Heart left ventricle (tissue), 16 donors: ENCODE measurements around the gene ZNF408. TPM values are rescaled to one million over a fixed set of nuclear protein-coding genes. Genes with fewer than 3 reads are reported as not detected.
A peak's percentile ranks its signal among the peaks of the same experiment; 100 is the strongest.

Experiments
- ATAC-seq, 4 donors: fragments of 200-7000 bp; cut with Tn5 transposase; one replicate each; pipeline ENCODE4 v1.9.1; 2020 to 2022; ENCODE audit warnings: moderate library complexity in 4 of 4, mild to moderate bottlenecking in 3 of 4, moderate number of reproducible peaks in 1 of 4
- DNase-seq, 5 donors: peaks; one replicate each; pipeline ENCODE4 v3.0.0-alpha.2; 2020
- H3K27ac ChIP-seq, 12 donors: fragments of 200-600 bp; sonication (generic) in 4 of 12; one replicate each; pipeline versions ENCODE4 v1.5.0 to v1.8.0; 2016 to 2022; ENCODE audit warnings: mild to moderate bottlenecking in 2 of 12
- H3K27me3 ChIP-seq, 9 donors: fragments of 200-600 bp; sonication (generic) in 2 of 9; one replicate each; pipeline versions ENCODE4 v1.5.1 to v1.8.0; 2016 to 2022; ENCODE audit warnings: mild to moderate bottlenecking in 3 of 9
- H3K36me3 ChIP-seq, 9 donors: fragments of 200-600 bp; sonication (generic) in 2 of 9; one replicate each; pipeline versions ENCODE4 v1.5.0 to v1.8.0; 2018 to 2022; ENCODE audit warnings: mild to moderate bottlenecking in 2 of 9
- H3K4me1 ChIP-seq, 12 donors: fragments of 200-600 bp; sonication (generic) in 4 of 12; one replicate each; pipeline versions ENCODE4 v1.5.0 to v1.8.0; 2016 to 2022; ENCODE audit warnings: mild to moderate bottlenecking in 3 of 12
- H3K4me3 ChIP-seq, 12 donors: fragments of 200-600 bp; sonication (generic) in 4 of 12; one replicate each; pipeline versions ENCODE4 v1.5.0 to v1.8.0; 2017 to 2022; ENCODE audit warnings: mild to moderate bottlenecking in 9 of 12, moderate library complexity in 4 of 12
- H3K9me3 ChIP-seq, 12 donors: fragments of 200-600 bp; sonication (generic) in 4 of 12; one replicate each; pipeline versions ENCODE4 v1.5.0 to v1.8.0; 2016 to 2022; ENCODE audit warnings: mild to moderate bottlenecking in 1 of 12
- POLR2A ChIP-seq, 2 donors: fragments of 450-650 bp; IDR thresholded peaks; one replicate each; pipeline ENCODE4 v1.6.1; 2017; ENCODE audit warnings: antibody characterized with exemption in 2 of 2, mild to moderate bottlenecking in 2 of 2, moderate library complexity in 2 of 2
- WGBS, 4 donors: extraction: QIAGEN DNeasy Blood & Tissue Kit in 2 of 4; methylation state at CpG; one replicate each; pipeline versions ENCODE4 v1.1.5 to v1.1.7; 2013 to 2018; 5-methylcytosine and 5-hydroxymethylcytosine counted together
- intact Hi-C, 10 donors: fragments of 100-400 bp; cut with DNase I; formaldehyde crosslinking; loops; one replicate each; pipeline versions ENCODE4 v1.11.1 to v1.14.2; 2022
- microRNA-seq, 4 donors: library from miRNA; unstranded; fragments of <30 nt; microRNA quantifications; one replicate each; pipeline versions ENCODE4 to v1.2.0, GENCODE V29; 2017 to 2020
- polyA plus RNA-seq, 2 donors: library from polyadenylated mRNA; stranded (reverse); fragments of 200-250 nt; gene quantifications; one replicate each; pipeline ENCODE4 v1.2.3, GENCODE V29; 2013
- total RNA-seq, 9 donors: library from RNA; depleted of rRNA in 2 of 9; stranded (reverse); fragments of >200 nt in 2 of 9; fragmentation: NEBNext Ultra II Directional in 3 of 9; extraction: Animal tissue kit (Norgen Biotek cat#: 25700) in 3 of 9; gene quantifications; one replicate each; pipeline versions ENCODE4 v1.1.0 to v1.2.4, GENCODE V29; 2016 to 2023
- TF ChIP-seq, protein P1 (sequence below), 12 donors: fragments of 200-600 bp; sonication (generic) in 4 of 12; IDR thresholded peaks; one replicate each; pipeline versions ENCODE4 v1.5.0 to v1.8.0; 2018 to 2022; ENCODE audit warnings: antibody characterized with exemption in 12 of 12, mild to moderate bottlenecking in 5 of 12
- donor health status: ischemic (EF 13 %, LVEDD 7.1; RV severe dilation, severe dysfunction).
- donor health status: healthy with polysubstance abuse.
- donor health status: DM: no; HTN: yes; CAD: no.
- donor health status: DM: no; HTN: no; CAD: no.
- donor health status: ischemic (EF 25% LVEDD 6.9; RV normal size, moderate dysfunction).
- donor health status: ischemic (EF 25% LVEDD 5.7; RV mildly dilated, moderate dysfunction).
- donor health status: healthy.
- donor health status: DM: yes; HTN: yes; CAD: no.
- donor health status: ischemic (EF 35%, LVEDD 5.7; RV mildly dilated, moderate dysfunction).
- donor health status: nonischemic (EF 11% LVEDD 7.7; RV severe dilation, severe dysfunction).
- donor health status: DM: yes; HTN: yes; CAD: no.
- donor health status: PGD.
- donor health status: ischemic (EF 29% LVEDD 5.4; RV normal size, mild dysfunction).
- donor health status: nonischemic (EF 23%, LVEDD 6.1; RV moderate dilation, normal function).

The ZNF408 gene
- total and polyA plus RNA-seq, 11 donors = 5.3 to 10.0 (median 7.1) TPM

DNA sequence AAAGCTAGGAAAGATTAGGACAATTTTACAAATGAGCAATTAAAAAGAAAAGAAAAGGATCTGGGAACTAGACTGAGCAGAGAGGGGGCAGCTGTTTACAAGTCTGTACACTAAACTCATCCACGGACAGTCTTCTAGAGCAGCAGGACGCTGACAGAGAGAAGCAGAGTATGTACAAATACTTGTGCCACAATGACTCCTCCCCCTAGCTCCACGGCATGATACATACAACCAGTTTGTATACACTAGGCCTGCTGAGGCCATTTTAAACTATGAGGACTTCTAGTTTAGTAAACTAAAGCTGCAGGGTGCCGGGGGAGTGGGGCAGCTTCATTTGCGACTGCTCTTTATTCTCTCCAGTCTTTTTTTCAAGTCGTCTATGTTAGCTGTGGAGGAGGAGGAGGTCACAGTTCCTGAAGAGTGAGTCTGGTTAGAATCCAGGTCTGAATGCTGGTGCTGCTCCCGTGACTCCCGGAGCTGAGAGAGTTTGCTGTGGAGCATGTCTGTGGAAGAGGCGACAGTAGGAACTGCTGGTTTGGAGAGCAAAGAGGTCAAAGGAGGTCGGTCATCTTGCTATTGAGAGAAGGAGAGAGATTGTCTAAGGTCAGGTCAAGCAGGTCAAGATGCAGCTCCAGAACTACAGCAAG, 43.0 kb downstream of the ZNF408 start:
- Histone ChIP-seq H3K4me1 (peaks cover 0 to 6% (median 0%) of the 10 kb centered on the region in 12 donors), H3K27ac (peak overlapping the region in 2 of 12 donors; percentile 7 to 18), H3K27me3 (no peaks in the 10 kb centered on the region), H3K36me3 (peaks cover 2 to 83% (median 78%) of the 10 kb centered on the region in 9 donors), H3K4me3 (no peak overlapping the region), H3K9me3 (no peaks in the 10 kb centered on the region)
- intact Hi-C loops = loop anchor here in 1 of 10 donors (5.0 kb wide), 1 partner anchor 33 kb away; no protein-coding TSS in a partner anchor
- TF ChIP-seq, protein P1, sequence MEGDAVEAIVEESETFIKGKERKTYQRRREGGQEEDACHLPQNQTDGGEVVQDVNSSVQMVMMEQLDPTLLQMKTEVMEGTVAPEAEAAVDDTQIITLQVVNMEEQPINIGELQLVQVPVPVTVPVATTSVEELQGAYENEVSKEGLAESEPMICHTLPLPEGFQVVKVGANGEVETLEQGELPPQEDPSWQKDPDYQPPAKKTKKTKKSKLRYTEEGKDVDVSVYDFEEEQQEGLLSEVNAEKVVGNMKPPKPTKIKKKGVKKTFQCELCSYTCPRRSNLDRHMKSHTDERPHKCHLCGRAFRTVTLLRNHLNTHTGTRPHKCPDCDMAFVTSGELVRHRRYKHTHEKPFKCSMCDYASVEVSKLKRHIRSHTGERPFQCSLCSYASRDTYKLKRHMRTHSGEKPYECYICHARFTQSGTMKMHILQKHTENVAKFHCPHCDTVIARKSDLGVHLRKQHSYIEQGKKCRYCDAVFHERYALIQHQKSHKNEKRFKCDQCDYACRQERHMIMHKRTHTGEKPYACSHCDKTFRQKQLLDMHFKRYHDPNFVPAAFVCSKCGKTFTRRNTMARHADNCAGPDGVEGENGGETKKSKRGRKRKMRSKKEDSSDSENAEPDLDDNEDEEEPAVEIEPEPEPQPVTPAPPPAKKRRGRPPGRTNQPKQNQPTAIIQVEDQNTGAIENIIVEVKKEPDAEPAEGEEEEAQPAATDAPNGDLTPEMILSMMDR (IDR thresholded peaks at IDR 0.05) = no peak
- TF ChIP-seq POLR2A (IDR thresholded peaks at IDR 0.05) = no peak
- no peak for DNase-seq
- WGBS, 4 donors = 74 to 86% (median 83%) methylated on average over 10 of the region's 10 CpGs
- ATAC-seq = peak in 1 of 4 donors; percentile 24

DNA sequence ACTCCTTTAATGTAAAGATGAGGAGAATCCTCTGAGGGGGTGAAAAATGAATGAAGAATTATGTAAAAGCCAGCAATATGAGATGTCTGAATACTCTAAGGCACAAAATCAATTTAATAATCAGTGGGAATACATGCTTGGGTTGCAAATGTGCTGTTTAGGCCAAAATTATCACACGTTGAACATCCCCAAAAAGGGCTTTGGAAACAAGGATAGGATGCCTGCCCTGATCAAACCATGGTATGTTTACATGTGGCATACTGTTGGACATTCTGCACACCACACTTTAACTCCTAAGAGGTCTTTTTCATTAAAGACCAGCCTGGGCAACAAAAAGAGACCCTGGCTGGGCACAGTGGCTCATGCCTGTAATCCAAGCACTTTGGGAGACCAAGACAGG, 44.5 kb downstream of the ZNF408 start:
- intact Hi-C loops = no loop called here
- 77 to 91% (median 88%) methylated on average over 1 of the region's 1 CpG for WGBS, 4 donors
- ATAC-seq = no peak

DNA sequence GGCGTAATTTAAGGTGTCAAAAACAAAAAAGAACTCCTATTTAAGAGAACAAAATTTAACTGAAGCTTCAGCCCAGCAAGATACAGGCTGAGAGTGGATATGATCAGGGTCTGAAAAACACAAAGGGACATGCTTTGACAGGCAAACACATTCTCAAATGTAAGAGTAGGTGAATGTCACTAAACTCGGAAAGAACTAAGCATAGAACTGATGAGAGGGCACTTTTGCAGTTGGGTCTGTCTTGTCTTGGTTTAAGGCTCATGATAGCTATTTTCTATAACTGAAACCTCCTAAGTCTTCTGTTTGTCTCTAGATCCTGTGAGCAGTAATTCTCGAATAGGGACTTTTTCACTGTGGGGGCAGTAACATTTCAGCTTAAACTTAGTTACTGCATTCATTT, 45.2 kb downstream of the ZNF408 start:
- WGBS, 4 donors = 92 to 97% (median 95%) methylated on average over 3 of the region's 3 CpGs
- intact Hi-C loops = no loop called here

More for the DNA sequence above, 44.5 kb downstream of the ZNF408 start:
- Histone ChIP-seq H3K9me3 (no peaks in the 10 kb centered on the region), H3K27me3 (no peaks in the 10 kb centered on the region), H3K4me3 (no peak overlapping the region), H3K27ac (no peak overlapping the region), H3K4me1 (peaks cover 0 to 6% (median 0%) of the 10 kb centered on the region in 12 donors), H3K36me3 (peaks cover 2 to 98% (median 93%) of the 10 kb centered on the region in 9 donors)
- no peak for DNase-seq
- TF ChIP-seq, protein P1 (IDR thresholded peaks at IDR 0.05) = no peak
- TF ChIP-seq POLR2A (IDR thresholded peaks at IDR 0.05) = no peak

DNA sequence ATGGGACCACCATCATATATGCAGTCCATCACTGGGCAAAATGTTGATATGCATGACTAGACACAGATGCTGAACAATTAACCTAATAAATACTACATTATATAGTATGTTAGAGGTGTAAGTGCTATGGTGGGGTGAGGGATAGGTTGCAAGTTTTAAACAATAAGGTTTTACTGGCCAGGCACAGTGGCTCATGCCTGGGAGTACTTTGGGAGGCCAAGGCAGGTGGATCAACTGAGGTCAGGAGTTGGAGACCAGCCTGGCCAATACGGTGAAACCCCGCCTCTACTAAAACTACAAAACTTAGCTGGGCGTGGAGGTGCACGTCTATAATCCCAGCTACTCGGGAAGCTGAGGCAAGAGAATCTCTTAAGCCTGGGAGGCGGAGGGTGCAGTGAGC, 46.3 kb downstream of the ZNF408 start:
- Histone ChIP-seq H3K36me3 (peaks cover 2 to 100% (median 98%) of the 10 kb centered on the region in 9 donors), H3K4me3 (no peak overlapping the region), H3K27ac (no peak overlapping the region), H3K4me1 (no peaks in the 10 kb centered on the region), H3K27me3 (no peaks in the 10 kb centered on the region), H3K9me3 (no peaks in the 10 kb centered on the region)
- DNase-seq (no peak), ATAC-seq (no peak)
- intact Hi-C loops = no loop called here
- TF ChIP-seq, protein P1 (IDR thresholded peaks at IDR 0.05) = no peak
- TF ChIP-seq POLR2A (IDR thresholded peaks at IDR 0.05) = no peak
- WGBS, 4 donors = 94 to 97% (median 96%) methylated on average over 6 of the region's 6 CpGs

More for the DNA sequence above, 45.2 kb downstream of the ZNF408 start:
- TF ChIP-seq, protein P1 (IDR thresholded peaks at IDR 0.05) = no peak
- TF ChIP-seq POLR2A (IDR thresholded peaks at IDR 0.05) = no peak
- ATAC-seq (no peak), DNase-seq (no peak)
- no peaks in the 10 kb centered on the region for H3K27me3 ChIP-seq
- peaks cover 2 to 100% (median 99%) of the 10 kb centered on the region in 9 donors for H3K36me3 ChIP-seq
- H3K9me3 ChIP-seq = no peaks in the 10 kb centered on the region
- H3K27ac ChIP-seq = no peak overlapping the region
- peaks cover 0 to 6% (median 0%) of the 10 kb centered on the region in 12 donors for H3K4me1 ChIP-seq
- H3K4me3 ChIP-seq = no peak overlapping the region

Small RNA genes lying within 50 kb of the gene (microRNA-seq; reads per million reads assigned to microRNA genes)
- gene MIR5582 = 0 to 0.60 (median 0.13) reads per million in 4 donors

Other genes starting within 250 kb of the ZNF408 start
- 10 to 100 TPM; 13.3 to 23.5 (median 16.7) TPM for gene AMBRA1, start 107.0 kb upstream of the ZNF408 start, total RNA-seq
- gene AMBRA1, start 107.0 kb upstream of the ZNF408 start, polyA plus RNA-seq = 10 to 100 TPM in 1 of 2 donors, 1 to 10 TPM in 1; 5.6 to 11.0 TPM
- 1 to 10 TPM; 2.5 to 4.5 (median 3.5) TPM for gene HARBI1, start 83.8 kb upstream of the ZNF408 start, total RNA-seq
- 1 to 10 TPM; 2.1 to 3.8 TPM for gene HARBI1, start 83.8 kb upstream of the ZNF408 start, polyA plus RNA-seq
- 10 to 100 TPM; 38.8 to 74.8 (median 48.7) TPM for gene ATG13, start 83.5 kb upstream of the ZNF408 start, total RNA-seq
- gene ATG13, start 83.5 kb upstream of the ZNF408 start, polyA plus RNA-seq = 10 to 100 TPM; 26.7 to 50.7 TPM
- 100 to 1,000 TPM in 4 of 9 donors, 10 to 100 TPM in 5; 57.5 to 309 (median 78.9) TPM for gene ARHGAP1, start 412 bp upstream of the ZNF408 start, total RNA-seq
- gene ARHGAP1, start 412 bp upstream of the ZNF408 start, polyA plus RNA-seq = 10 to 100 TPM; 38.8 to 58.0 TPM
- gene F2, start 18.2 kb downstream of the ZNF408 start, total RNA-seq = under 1 TPM in 2 of 9 donors, not detected in 7; 0.17 to 0.18 TPM
- under 1 TPM in 1 of 2 donors, not detected in 1; 0.08 TPM for gene F2, start 18.2 kb downstream of the ZNF408 start, polyA plus RNA-seq
- 100 to 1,000 TPM in 1 of 9 donors, 10 to 100 TPM in 8; 41.7 to 108 (median 76.0) TPM for gene CKAP5, start 145.2 kb downstream of the ZNF408 start, total RNA-seq
- 10 to 100 TPM; 12.3 to 27.4 TPM for gene CKAP5, start 145.2 kb downstream of the ZNF408 start, polyA plus RNA-seq
- gene LRP4, start 217.5 kb downstream of the ZNF408 start, total RNA-seq = 10 to 100 TPM; 14.9 to 29.1 (median 20.0) TPM
- gene LRP4, start 217.5 kb downstream of the ZNF408 start, polyA plus RNA-seq = 10 to 100 TPM in 1 of 2 donors, 1 to 10 TPM in 1; 9.1 to 16.3 TPM
- gene CSTPP1, start 235.7 kb downstream of the ZNF408 start, total RNA-seq = 10 to 100 TPM; 12.7 to 19.4 (median 14.7) TPM
- gene CSTPP1, start 235.7 kb downstream of the ZNF408 start, polyA plus RNA-seq = 10 to 100 TPM in 1 of 2 donors, 1 to 10 TPM in 1; 9.9 to 33.4 TPM